Uterus (tissue), 2 donors: ENCODE measurements around the gene DEAF1.

ENCODE experiments used
- CTCF ChIP-seq, 4 experiments: fragments of 200-600 bp in 2 of 4; fragments of 450-650 bp in 2 of 4; sonication (generic) in 2 of 4; IDR thresholded peaks; one replicate each; pipeline ENCODE4 v1.5.1; 2016 to 2019; ENCODE audit warnings: antibody characterized with exemption in 4 of 4, mild to moderate bottlenecking in 2 of 4, moderate library complexity in 1 of 4
- POLR2A ChIP-seq, 2 donors: fragments of 450-650 bp; IDR thresholded peaks; one replicate each; pipeline ENCODE4 v1.6.1; 2016; ENCODE audit warnings: antibody characterized with exemption in 2 of 2, mild to moderate bottlenecking in 1 of 2, moderate library complexity in 1 of 2

- TF ChIP-seq CTCF (IDR thresholded peaks at IDR 0.05) (no peak), POLR2A (IDR thresholded peaks at IDR 0.05) (no peak)
These were observed 39.8 kb downstream of the DEAF1 start for GRCh38 chr11:655036-655726.
